Breast epithelium (tissue), 4 donors: ENCODE measurements around the gene NR1H2. TPM values are rescaled to one million over a fixed set of nuclear protein-coding genes. Genes with fewer than 3 reads are reported as not detected.

Experiments
- DNase-seq, 2 donors: peaks; one replicate each; pipeline ENCODE4 v3.0.0-alpha.2; 2019; ENCODE audit warnings: low spot score in 2 of 2
- H3K27ac ChIP-seq, 2 donors: fragments of 200-600 bp; sonication (generic) in 1 of 2; one replicate each; pipeline ENCODE4 v1.5.1; 2016 to 2019; ENCODE audit warnings: mild to moderate bottlenecking in 1 of 2
- H3K27me3 ChIP-seq, 2 donors: fragments of 200-600 bp; sonication (generic) in 1 of 2; one replicate each; pipeline versions ENCODE4 v1.5.1 to v1.6.0; 2017 to 2019; ENCODE audit warnings: control low read depth in 1 of 2, mild to moderate bottlenecking in 1 of 2
- H3K36me3 ChIP-seq: fragments of 200-600 bp; one replicate; pipeline ENCODE4 v1.5.1; 2019
- H3K4me1 ChIP-seq, 2 donors: fragments of 200-600 bp; sonication (generic); one replicate each; pipeline ENCODE4 v1.5.1; 2016 to 2019; ENCODE audit warnings: control low read depth in 1 of 2
- H3K4me3 ChIP-seq, 3 donors: fragments of 200-600 bp; sonication (generic); 1 replicate in 2 of 3; 2 replicates in 1 of 3; pipeline ENCODE4 v1.5.1; 2016 to 2019; ENCODE audit warnings: mild to moderate bottlenecking in 3 of 3, moderate library complexity in 2 of 3
- H3K9me3 ChIP-seq, 2 donors: fragments of 200-600 bp; sonication (generic) in 1 of 2; one replicate each; pipeline ENCODE4 v1.5.1; 2016 to 2019; ENCODE audit warnings: control low read depth in 1 of 2
- CTCF ChIP-seq, 3 donors: fragments of 450-650 bp; IDR thresholded peaks; one replicate each; pipeline ENCODE4 v1.5.1; 2016 to 2017; ENCODE audit warnings: antibody characterized with exemption in 3 of 3, mild to moderate bottlenecking in 3 of 3, moderate library complexity in 3 of 3
- POLR2A ChIP-seq: fragments of 450-650 bp; IDR thresholded peaks from one replicate; pipeline ENCODE4 v1.6.1; 2016; ENCODE audit warnings: antibody characterized with exemption, mild to moderate bottlenecking, moderate library complexity
- POLR2AphosphoS5 ChIP-seq, 3 donors: sonication (generic); formaldehyde crosslinking; IDR thresholded peaks; one replicate each; pipeline ENCODE4 v1.6.1; 2017; ENCODE audit warnings: antibody characterized with exemption in 3 of 3
- intact Hi-C: fragments of 100-400 bp; cut with DNase I; formaldehyde crosslinking; loops from one replicate; pipeline ENCODE4 v1.15.1; 2023; ENCODE audit warnings: low total_unique reads
- total RNA-seq, 3 donors: library from RNA; depleted of rRNA; stranded (reverse); fragments of >200 nt; gene quantifications; one replicate each; pipeline ENCODE4 v1.1.0, GENCODE V29; 2016

Gene NR1H2
- total RNA-seq, result 100 to 1,000 TPM in 1 of 3 donors, 10 to 100 TPM in 2; 71.0 to 105 (median 87.5) TPM

GRCh38 chr19:50376166-50377050, at the start of gene NR1H2:
Gene NR1H2 (plus strand): TSS chr19:50376457. CDS start chr19:50377606, 1,149 bp downstream.
- no peaks in the 10 kb centered on the region for H3K36me3 ChIP-seq
- TF ChIP-seq CTCF (IDR thresholded peaks at IDR 0.05) (no peak), POLR2AphosphoS5 (IDR thresholded peaks at IDR 0.05) (peak; percentile 93 to 98 (median 97)), POLR2A (peak; percentile 81)
- H3K9me3 ChIP-seq, result no peaks in the 10 kb centered on the region
- H3K4me1 ChIP-seq, result no peaks in the 10 kb centered on the region
- DNase-seq, result peak; percentile 93
- peak within 1 kb of the TSS; percentile 99 for H3K27ac ChIP-seq
- intact Hi-C loops, result no loop called here
- H3K27me3 ChIP-seq, result no peaks in the 10 kb centered on the region
- peak within 1 kb of the TSS; percentile 75 to 95 (median 81) for H3K4me3 ChIP-seq

GRCh38 chr19:50327013-50327412, 49.2 kb upstream of the NR1H2 start:
- Histone ChIP-seq H3K9me3 (no peaks in the 10 kb centered on the region), H3K36me3 (no peaks in the 10 kb centered on the region), H3K4me1 (peaks cover 3 to 12% of the 10 kb centered on the region in 2 donors), H3K4me3 (no peak overlapping the region), H3K27me3 (peaks cover 3 to 20% of the 10 kb centered on the region in 2 donors), H3K27ac (no peak overlapping the region)
- intact Hi-C loops, result no loop called here
- no peak for TF ChIP-seq POLR2A
- no peak for DNase-seq

DNA sequence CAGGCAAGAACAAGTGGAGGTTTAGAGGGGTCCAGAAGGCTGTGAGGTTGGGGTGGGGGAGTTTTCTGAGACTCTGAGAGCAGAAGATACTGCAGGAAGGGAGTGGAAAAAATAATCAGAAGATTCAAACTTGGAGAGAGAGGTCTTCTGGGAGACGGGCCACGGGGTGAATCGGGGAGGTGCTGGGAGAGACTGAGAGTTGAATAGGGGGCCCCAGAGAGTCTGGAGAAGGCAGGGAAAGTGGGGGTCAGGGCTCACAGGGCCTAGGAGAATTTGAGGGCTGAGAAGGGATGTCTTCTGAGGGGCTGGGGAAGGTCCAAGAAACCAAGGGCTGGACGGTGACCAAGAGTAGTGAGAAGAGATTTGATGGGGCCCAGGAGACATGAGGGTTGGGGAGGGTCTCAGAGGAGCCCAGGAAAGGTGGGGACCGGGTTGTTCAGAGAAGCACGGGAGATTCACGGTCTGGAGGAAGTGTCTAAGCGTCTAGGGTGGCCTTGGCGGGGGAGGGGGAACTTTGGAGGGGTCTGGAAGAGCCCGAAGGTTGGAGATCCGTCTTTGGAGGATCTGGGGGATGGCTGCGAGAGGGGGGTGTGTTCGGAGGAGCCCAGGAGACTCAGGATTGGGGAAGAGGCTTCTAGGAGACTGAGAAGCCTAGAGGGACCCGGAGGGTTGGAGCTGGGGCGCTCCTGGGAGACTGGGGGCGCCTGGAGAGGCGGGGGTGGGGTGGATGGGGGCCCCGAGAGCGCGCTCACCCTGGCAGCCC, 48.6 kb upstream of the NR1H2 start:
- H3K4me3 ChIP-seq, result no peak overlapping the region
- H3K27ac ChIP-seq, result no peak overlapping the region
- TF ChIP-seq POLR2A, result no peak
- no peak for TF ChIP-seq CTCF (IDR thresholded peaks at IDR 0.05)
- TF ChIP-seq POLR2AphosphoS5 (IDR thresholded peaks at IDR 0.05), result no peak
- no peaks in the 10 kb centered on the region for H3K36me3 ChIP-seq
- H3K4me1 ChIP-seq, result peaks cover 3 to 13% of the 10 kb centered on the region in 2 donors
- intact Hi-C loops, result no loop called here
- H3K9me3 ChIP-seq, result no peaks in the 10 kb centered on the region
- DNase-seq, result no peak
- H3K27me3 ChIP-seq, result peaks cover 3 to 24% of the 10 kb centered on the region in 2 donors

DNA sequence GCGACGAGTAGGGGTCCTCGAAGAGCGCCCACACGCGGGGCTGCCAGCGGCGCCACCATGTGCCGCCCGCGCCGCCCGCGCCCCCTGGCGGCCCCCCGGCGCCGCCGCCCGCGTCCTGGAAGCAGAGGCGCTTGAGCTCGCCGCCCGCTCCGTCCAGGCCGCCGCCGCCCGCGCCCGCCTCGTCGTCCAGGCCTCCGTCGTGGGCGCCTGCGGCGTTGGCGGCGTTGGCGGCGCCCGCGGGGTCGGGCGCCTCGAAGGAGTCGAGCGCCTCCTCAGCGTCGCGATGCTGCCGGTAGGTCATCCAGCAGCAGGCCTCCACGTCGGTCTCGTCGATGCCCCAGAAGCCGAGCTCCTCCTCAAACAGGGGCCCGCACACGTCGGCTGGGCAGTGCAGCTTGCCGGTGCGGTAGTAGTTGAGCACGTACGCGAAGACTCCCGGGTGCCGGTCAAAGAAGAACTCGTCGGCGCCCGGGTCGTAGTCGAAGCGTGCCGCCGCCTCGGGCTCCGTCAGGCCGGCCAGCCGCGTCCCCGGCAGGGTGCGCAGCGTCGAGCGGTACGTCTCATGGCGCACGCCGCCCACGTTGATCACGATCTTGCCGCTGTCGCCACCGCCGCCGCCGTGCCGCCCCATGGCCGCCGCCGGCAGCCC, 47.9 kb upstream of the NR1H2 start:
- H3K4me3 ChIP-seq, result peak overlapping the region; percentile 27 to 66 (median 47)
- DNase-seq, result no peak
- no peaks in the 10 kb centered on the region for H3K9me3 ChIP-seq
- no peak overlapping the region for H3K27ac ChIP-seq
- peaks cover 3 to 13% of the 10 kb centered on the region in 2 donors for H3K4me1 ChIP-seq
- TF ChIP-seq POLR2A (no peak), POLR2AphosphoS5 (IDR thresholded peaks at IDR 0.05) (no peak), CTCF (IDR thresholded peaks at IDR 0.05) (peak in 1 of 3 donors; percentile 27)
- H3K36me3 ChIP-seq, result no peaks in the 10 kb centered on the region
- peaks cover 3 to 28% of the 10 kb centered on the region in 2 donors for H3K27me3 ChIP-seq
- intact Hi-C loops, result no loop called here

DNA sequence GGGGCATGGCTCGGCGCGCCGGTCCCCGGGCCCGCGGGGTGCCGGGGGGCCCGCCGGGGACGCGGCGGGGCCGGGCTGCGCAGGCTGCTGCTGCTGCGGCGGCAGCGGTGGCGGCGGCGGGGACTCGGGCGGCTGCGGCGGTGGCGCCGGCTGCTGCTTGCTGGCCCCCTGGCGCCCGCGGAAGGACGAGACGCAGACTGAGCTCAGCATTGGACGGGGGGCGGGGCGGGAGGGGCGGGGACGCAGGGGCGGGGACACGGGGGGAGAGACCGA, 47.4 kb upstream of the NR1H2 start:
- Histone ChIP-seq H3K27me3 (peaks cover 3 to 28% of the 10 kb centered on the region in 2 donors), H3K4me1 (peaks cover 3 to 13% of the 10 kb centered on the region in 2 donors), H3K36me3 (no peaks in the 10 kb centered on the region), H3K4me3 (peak overlapping the region in 2 of 3 donors; percentile 47 to 66), H3K27ac (no peak overlapping the region), H3K9me3 (no peaks in the 10 kb centered on the region)
- TF ChIP-seq POLR2A (no peak), POLR2AphosphoS5 (IDR thresholded peaks at IDR 0.05) (no peak), CTCF (IDR thresholded peaks at IDR 0.05) (no peak)
- intact Hi-C loops, result no loop called here
- DNase-seq, result no peak
